HG02610 (cell line): ENCODE results near the gene CCPG1.

ENCODE experiments used
- ATAC-seq: cut with Tn5 transposase; IDR thresholded peaks from one replicate; pipeline ENCODE4 v1.9.1; 2021; ENCODE audit warnings: mild to moderate bottlenecking, moderate library complexity; ENCODE audit not compliant: unreplicated experiment

Gene CCPG1

DNA sequence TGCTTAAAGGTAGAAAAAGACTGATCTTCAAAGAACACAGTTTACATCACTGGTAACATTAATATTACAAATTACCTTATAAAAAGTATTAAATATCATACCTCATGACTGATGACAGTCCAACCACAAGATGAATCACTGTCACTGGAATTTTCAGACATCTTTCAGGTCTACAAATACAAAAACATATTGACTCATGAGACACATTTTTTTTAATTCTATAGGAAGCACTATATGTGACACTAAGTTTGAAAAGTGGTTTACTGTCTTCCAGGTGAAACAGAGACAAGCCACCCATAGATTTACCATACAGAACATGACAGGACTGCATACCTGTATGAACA lies 18.9 kb downstream of the CCPG1 start:
- ATAC-seq = no peak

DNA sequence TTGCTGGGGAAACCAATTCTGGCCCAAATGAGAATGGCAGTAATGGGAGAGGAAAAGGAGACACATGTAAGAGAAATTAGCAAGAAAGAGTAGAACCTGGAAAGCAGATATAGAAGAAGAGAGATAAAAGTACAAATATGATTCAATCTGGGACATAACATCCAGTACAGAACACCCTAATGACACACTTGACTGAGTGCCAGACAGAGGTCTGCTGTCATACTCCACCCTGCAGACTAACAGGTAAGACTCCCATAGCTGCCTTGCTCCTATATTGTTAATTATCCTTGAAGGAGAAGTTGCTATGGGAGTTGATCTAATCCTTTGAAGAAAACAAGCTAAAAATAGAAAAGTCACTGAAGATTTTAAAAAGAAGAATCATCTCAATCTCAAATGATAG lies 21.1 kb downstream of the CCPG1 start:
- ATAC-seq = no peak

DNA sequence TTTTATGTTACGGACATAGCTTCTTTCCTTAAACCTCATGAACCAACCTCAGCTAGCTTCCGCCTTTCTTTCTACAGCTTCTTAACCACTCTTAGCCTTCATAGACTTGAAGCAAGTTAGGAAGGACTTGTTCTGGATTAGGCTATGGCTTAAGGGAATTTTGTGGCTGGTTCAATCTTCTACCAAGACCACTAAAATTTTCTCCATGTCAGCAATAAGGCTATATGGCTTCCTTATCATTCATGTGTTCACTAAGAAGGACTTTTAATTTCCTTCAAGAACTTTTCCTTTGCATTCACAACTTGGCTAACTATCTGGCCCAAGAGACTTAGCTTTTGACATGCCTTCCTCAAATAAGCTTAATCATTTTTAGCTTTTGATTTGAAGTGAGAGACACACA lies 24.5 kb downstream of the CCPG1 start:
- ATAC-seq = no peak

DNA sequence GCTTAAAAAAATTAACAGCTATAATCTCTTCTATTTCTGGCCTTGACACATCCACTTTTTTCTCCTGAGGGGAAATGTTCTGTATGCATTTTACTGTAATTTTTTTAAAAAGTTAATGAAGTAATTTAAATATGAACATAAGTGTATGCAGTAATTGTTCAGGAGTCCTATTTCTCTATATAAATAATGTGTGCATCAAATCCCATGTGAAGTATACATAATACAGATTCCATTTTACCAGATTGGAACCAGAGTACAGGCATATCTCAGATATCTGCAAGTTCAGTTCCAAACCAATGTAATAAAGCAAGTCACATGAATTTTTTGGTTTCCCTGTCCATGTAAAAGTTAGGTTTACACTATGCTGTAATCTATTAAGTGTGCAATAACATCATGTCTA lies 26.6 kb downstream of the CCPG1 start:
- no peak for ATAC-seq

DNA sequence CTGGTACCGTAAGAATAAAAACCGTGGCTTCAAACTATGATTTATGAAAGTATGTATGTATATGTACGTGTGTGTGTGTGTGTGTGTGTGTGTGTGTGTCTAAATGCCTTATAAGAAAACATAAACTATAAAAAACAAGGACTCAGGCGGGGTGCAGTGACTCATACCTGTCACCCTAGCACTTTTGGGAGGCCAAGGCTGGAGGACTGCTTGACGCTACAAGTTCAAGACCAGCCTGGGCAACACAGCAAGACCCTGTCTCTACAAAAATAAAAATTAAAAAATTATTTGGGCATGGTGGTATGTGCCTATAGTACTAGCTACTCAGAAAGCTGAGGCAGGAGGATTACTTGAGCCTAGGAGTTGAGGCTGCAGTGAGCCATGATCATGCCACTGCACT lies 29.1 kb downstream of the CCPG1 start:
- no peak for ATAC-seq

DNA sequence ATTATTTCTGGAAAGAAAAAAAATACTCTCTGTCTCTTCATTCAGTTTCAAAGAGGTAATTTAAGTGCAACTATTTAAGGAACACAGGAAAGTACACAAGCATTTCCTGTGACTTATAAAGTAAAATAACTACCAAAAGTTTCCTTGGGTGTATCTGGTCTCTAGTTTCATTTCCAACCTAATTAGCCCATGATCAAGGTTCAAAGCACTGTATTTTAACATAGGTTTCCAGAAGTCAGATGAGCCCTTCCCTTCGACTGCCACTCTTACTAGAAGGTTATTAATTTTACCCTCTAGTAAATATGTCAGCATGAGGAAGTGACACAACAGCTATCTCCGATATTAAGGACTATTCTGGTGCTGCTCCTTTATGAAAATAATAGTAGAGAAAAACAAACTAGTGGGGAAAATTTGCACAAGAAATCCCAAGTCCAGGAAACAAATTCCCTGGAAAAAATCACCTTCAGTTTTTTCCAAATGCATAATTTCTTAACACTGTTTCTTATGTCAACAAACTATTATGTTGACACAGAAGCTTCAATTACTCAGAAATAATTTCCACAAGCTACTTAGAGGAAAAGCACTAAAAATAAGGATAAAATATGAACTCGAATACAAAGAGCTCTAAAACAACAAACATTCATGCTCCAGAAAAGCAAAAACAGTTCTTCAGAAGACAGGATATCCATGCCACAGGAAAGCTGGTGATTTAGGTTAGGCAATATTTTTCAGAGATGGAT lies 35.3 kb downstream of the CCPG1 start:
- peak; percentile 59 for ATAC-seq

DNA sequence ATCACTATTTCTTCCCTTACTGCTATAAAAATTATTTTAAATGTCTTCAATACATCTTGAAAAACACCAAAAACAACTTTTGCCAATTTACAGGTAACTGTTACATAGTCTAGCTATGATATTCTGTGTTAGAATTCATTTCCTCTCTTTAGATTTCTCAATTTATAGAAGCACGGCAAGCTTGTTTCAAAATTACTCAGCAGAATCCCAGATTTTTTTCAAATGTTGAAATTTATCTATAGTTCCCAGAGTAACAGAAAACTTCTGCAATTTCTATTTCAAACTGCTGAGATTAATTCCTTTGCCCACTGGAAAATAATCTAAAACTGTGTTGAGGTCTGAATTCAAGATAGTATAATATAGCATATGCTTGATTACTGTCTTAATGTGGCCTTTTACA lies 41.2 kb downstream of the CCPG1 start:
- ATAC-seq = no peak

DNA sequence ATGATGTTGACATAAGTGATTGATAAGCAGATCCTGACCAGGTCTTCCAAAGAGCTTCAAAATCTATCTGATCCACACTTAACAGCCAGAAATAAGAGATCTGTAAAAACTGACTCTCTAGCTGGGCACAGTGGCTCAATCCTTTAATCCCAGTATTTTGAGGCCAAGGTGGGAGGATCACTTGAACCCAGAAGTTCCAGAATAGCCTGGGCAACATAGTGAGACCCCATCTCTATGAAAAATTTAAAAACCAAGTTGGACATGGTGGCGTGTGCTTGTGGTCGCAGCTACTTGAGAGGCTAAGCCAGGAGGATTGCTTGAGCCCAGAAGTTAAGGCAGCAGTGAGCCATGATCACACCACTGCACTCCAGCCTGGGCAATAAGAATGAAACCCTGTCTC lies 45.5 kb downstream of the CCPG1 start:
- no peak for ATAC-seq

DNA sequence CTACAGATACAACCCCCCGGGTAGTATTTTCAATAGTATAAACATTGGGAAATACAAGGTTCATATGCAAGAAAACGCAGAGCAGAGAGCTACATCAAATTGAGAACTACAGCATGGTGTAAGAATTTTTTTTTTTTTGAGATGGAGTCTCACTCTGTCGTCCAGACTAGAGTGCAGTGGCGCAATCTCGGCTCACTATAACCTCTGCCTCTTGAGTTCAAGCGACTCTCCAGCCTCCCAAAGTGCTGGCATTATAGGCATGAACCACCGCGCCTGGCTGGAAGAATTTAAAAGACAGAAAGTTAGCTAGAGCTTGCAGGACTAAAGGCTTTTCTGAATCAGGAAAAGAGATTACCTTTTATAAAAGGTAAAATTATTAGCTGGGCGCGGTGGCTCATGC lies 47.1 kb downstream of the CCPG1 start:
- no peak for ATAC-seq

DNA sequence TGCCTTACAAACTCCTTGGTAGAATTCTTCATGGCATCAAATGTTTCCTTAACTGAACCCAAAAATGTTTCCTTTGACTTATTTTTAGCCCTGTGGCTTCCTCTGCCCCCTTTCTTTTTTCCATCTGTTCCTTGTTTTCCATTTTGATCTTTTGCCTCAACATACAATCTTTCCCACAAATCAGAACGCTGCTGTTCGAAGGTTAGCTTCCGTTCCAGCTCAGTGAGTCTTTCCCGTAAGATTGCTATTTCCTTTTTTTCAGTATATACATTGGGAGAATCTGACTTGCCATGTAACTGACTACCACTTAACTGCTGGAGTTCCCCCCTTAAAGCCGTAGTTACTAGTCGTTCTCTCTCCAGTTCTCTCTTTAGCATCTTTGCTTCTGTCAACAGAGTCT lies 47.9 kb downstream of the CCPG1 start:
- ATAC-seq = no peak

DNA sequence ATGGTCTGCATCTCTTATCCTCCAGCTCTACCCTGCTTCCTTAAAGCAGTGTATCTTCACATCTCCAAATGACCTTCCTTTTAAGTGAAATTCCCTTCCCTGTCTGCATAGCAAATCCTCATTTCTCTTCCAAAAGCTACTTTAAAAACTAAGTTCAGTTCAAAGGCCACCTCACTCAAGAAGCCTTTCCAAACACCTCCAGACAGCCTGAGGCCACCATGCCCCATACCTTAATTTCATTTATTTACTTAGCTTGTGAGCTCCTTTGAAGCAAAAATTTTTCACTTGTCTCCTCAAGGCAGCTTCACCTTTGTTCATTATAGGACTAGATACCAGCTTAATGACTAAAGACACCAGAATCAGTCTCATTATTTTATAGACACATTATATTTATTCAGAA lies 49.7 kb downstream of the CCPG1 start:
- ATAC-seq = no peak

DNA sequence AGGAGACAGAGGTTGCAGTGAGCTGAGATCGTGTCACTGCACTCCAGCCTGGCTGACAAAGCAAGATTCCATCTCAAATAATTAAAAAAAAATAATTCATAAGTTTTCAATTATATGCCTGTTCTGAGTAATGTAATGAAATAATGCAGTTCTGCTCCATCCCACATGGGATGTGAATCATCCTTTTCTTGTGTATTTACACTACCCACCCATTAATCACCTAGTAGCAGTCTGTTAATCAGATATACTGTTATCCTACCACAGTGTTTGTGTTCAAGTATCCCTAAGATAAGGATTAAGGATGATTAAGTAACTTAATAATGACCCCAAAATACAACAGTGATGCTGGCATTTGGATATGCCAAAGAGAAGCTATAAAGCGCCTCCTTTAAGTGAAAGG lies 50.4 kb downstream of the CCPG1 start:
- ATAC-seq = no peak

DNA sequence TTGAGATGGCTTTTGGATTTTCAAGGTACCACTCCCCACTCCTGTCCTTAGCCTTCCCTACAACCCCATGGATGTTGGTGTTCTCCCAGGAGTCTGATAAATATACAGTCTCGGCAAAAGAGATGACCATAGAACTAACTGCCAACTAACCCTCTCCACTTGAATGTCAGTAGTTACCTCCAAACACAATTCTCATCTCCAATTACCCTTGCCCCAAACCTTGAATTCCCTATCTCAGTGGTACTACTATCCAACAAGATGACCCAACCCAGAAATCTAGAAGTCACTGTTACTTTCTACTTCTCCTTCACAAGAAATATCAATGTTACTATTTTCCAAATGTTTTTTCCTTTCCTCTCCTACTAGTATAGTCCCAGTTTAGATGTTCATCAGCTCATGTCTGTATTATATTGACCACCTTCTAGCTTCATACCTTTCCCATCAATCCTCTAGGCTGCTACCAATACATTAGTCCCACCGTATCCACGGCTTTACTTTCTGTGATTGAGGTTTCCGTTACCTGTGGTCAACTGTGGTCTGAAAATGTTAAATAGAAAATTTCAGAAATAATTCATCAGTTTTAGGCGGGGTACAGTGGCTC lies 51.1 kb downstream of the CCPG1 start:
- no peak for ATAC-seq

DNA sequence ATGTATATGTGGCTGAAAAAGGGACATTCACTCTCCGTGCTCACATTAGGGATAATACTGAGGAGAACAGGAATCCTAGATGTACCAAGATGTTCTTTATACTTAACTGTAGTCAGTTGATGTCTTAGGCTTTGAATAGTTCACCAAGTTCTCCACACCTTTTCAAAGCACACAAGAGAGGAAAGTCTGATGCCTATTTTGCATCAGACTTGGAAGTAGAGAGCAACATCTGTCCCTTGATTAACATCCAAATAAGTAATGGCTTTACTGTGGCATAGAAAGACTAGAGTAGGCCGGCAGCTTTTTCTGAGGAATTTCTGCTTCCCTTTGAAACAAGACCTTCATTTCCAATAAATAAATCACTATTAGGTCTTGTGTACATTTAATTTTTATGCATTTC lies 55.1 kb downstream of the CCPG1 start:
- ATAC-seq = no peak

DNA sequence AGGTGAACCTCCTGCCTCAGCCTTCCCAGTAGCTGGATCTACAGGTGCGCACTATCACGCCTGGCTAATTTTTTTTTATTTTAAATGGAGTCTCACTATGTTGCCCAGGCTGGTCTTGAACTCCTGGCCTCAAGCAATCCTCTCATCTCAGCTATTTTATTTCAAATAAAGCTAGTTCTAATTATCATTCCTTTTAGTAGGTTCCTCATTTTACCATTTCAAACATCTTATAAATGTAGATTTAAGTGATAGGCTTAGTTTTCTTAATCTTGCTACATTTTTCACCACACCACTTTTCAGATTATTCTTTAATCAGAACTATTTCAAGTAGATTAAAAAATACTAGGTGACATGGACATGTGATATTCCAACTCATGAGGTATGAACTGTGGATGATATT lies 58.9 kb downstream of the CCPG1 start:
- ATAC-seq = no peak

DNA sequence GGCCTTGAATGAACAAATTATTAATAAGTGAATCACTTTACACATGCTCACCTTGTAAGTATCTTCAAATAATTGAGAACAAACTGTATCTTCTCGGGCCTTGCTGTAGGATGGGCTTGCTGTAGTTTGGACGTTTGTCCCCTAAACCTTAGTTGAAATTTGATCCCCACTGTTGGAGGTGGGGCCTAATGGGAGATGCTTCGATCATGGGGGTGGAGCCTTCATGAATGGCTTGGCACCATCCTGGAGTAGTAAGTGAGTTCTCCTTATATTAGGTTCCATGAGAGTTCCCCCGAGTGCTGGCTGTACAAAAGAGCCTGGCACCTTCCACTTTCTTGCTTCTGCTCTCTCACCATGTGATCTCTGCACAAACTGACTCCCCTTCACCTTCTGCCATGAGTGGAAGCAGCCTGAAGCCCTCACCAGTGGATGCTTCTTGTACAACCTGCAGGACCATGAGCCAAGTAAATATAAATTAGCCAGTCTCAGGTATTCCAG lies 59.8 kb downstream of the CCPG1 start:
- no peak for ATAC-seq

DNA sequence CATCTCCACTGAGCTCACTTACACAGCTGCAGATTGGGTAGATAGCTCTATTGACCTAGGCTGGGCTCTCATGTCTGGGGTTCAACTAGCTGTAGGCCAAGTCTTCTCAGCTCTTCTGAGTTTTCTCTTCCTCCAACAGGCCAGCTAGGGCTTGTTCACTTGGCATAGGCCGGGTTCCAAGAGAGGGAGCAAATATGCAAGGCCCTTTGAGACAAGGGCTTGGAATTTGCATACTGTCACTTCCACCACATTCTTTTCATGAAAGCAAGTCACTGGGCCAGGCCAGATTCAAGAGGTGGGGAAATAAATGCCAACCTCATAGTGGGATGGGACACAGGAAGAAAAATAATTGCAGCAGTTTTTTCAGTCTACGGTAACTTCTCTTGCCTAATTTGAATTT lies 64.0 kb downstream of the CCPG1 start:
- ATAC-seq = no peak

DNA sequence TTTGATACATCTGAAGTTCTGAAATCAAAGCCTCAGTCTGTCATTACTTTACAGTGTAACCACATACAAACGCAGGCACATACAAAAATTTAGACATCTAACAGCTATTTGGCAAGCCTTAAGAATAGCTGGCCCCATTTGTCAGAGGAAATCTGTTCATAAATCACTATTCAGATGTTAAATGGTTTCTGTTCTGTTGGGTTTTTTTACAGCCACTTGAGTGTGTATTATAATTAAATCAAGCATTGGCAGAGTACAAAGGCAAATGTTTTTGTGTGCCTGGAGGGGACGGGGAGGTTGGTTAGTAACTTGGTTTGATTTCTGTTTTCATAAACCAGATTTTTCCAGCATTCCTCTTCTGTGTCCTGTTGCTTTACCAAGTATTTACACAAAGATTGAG lies 65.0 kb downstream of the CCPG1 start:
- ATAC-seq = no peak

DNA sequence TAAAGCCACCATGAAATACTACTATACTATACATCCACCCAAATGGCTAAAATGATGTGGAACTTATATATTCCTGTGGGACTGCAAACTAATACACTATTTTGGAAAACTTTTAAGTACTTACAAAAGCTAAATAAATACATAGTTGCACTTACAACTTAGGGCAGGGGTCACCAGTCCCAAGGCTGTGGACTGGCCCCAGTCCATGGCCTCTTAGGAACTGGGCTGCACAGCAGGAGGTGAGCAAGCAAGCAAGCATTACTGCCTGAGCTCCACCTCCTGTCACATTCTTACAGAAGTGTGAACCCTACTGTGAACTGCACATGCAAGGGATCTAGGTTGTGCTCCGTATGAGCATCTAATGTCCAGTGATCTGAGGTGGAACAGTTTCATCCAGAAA lies 71.0 kb downstream of the CCPG1 start:
- ATAC-seq = no peak

DNA sequence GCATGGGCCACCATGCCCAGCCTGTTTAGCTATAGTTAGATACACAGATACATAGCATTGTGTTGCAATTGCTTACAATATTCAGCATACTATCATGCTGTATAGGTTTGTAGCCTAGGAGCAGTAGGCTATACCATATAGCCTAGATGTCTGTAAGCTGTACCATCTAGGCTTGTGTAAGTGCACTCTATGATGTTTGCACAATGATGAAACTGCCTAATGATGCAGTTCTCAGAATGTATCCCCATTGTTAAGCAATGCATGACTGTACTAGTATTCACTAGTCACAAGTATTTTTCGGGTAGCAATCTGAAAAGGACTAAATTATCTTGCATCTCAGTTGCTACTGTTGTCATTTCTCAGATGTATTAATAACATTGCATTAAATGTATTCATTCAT lies 73.2 kb downstream of the CCPG1 start:
- no peak for ATAC-seq

DNA sequence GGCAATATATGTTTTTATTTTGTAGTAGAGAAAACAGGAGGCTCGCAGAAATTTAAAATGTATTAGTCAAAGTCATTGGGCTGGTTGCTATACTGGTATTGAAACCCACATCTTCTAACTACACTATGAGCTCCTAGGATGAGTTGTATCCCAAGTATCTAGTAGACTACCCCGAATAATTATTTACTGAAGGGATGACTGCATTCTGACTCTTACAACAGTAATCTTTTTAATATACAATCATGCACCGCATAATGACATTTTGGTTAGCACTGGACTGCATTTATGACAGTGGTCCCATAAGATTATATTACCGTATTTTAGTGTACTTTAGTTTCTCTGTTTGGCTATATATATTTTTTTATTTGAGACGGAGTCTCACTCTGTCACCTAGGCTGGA lies 73.8 kb downstream of the CCPG1 start:
- no peak for ATAC-seq

DNA sequence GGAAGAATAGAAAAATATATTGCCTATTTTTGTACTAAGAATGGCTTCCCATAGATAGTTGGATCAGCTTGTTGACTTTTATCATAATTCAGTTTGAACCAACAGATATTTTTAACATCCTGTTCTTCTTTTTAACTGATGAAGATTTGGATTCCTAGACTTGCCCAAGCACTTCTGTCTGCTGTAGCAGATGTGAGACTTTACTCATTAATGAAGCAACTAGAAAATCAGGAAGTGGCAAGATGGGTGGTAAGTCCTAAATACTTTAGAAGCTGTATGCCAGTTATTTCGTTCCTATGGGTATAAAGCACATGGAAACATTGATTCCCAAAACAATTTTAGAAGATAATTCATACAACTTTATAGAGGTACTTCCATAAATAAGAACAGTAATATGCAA lies 80.8 kb downstream of the CCPG1 start:
- no peak for ATAC-seq

DNA sequence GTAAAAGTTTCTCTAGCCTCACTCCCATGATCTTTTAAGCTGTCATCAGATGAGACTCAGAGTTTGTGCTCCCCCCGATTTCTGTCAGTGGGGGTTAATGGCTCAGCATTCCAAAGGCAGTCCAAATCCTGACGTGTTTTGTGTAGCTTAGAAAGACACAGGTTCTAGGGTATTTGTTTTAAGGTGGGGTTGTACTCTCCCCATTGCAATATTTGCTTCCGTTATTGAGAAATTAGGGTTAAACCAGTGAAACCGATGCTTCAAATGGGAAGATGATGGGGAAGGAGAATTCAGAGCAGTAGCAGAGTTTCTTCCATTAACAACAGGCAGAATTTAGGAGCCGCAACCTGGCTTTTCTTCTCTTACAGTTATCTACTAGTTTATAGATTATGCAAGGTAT lies 85.7 kb downstream of the CCPG1 start:
- ATAC-seq = no peak
